Measurements from ENCODE around the gene TMPRSS2. TPM values are rescaled to one million over a fixed set of nuclear protein-coding genes. Genes with fewer than 3 reads are reported as not detected.

Gene TMPRSS2
- total RNA-seq, 1 donor from 2014 or later = 154 TPM

GRCh38 chr21:41449613-41450012, 58.3 kb downstream of the TMPRSS2 start:
- DNase-seq (ENCODE audit: low spot score) = no peak

DNA sequence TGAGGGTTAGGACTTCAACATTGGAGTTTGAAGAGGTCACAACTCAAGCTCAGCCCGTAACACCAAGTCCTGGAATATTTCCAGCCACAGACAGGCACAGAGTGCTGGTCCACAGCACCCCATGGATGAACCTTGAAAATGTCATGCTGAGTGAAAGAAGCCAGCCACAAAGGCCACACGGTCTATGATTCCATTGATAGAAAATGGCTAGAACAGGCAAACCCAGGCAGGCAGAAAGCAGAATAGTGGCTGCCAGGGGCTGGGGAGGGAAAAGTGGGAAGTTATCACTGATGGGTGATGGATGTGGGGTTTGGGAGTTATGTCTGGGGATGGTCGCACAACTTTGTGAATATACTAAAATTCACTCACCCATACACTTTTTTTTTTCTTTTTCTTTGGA, 60.6 kb downstream of the TMPRSS2 start:
- no peak for DNase-seq (ENCODE audit: low spot score)

DNA sequence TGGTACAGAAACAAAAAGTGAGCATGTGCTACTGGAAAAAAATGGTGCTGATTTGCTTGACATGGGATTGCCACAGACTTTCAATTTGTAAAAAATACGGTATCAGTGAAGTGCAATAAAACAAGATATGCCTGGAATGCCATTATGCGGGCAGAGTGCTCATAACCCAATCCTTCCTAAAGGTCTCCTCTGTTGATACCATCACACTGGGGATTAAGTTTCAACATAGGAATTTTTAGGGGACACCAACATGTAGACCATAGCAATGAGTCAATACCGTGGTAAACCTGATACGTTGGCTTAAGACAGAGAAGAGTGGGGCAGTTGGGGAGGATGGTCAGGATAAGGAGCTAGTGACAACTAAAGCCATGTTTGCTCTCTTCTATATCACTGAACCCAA, 61.4 kb downstream of the TMPRSS2 start:
- DNase-seq (ENCODE audit: low spot score) = no peak

DNA sequence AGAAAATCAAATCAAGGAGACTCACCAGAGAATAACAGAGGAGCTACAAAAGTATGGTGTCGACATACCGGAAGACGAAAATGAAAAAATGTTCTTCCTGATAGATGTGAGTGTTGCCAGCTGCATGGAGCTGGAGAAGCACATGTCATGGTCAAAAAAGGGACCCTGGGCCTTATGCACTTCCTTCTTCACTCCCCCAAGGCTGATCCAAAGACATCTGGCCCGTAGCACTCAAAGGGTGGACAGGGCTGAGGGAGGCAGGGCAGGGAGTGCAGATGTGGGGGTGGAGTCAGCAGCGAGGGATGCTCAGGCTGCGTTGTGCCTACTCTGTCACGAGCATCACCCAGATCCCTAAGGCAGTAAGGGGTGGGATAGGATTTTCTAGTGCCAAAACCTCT, 62.5 kb downstream of the TMPRSS2 start:
- no peak for DNase-seq (ENCODE audit: low spot score)

GRCh38 chr21:41444703-41445464, 63.1 kb downstream of the TMPRSS2 start:
- no peak for DNase-seq (ENCODE audit: low spot score)

- no peak for DNase-seq (ENCODE audit: low spot score)
Observed at GRCh38 chr21:41443562-41443961, 64.4 kb downstream of the TMPRSS2 start.

- no peak for DNase-seq (ENCODE audit: low spot score)
Observed at GRCh38 chr21:41442481-41443186, 65.3 kb downstream of the TMPRSS2 start.

DNA sequence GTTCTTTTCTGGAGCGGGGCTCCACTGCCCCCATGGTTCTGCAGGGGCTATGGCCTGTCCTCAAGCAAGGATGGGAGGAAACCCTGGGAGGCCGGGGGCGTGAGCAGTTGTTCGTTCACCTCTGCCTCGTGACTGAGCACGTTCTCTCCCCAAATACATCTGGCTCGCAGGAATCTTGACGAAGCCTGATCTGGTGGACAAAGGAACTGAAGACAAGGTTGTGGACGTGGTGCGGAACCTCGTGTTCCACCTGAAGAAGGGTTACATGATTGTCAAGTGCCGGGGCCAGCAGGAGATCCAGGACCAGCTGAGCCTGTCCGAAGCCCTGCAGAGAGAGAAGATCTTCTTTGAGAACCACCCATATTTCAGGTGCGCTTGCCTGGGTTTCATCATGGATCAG, 66.4 kb downstream of the TMPRSS2 start:
- no peak for DNase-seq (ENCODE audit: low spot score)

DNA sequence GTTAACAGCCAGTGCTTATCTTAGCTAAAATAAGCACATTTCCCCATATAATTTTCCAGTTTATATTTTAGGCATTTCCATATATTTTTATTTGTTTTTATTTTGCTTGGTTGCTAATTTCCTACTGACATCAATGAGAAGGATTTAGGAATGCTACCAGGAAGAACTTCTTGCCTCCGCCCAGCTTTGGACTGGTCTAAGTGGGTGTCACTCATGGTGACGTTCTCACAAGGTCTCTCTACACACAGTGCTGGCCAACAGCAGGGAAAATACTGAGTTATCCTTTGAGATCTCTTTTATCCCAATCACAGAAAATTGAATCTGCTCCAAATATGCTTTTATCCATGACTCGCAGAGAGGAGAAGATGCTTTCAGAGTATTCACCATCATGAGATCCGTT, 68.7 kb downstream of the TMPRSS2 start:
- DNase-seq (ENCODE audit: low spot score) = no peak

- no peak for DNase-seq (ENCODE audit: low spot score)
Observed at GRCh38 chr21:41438425-41439113, 69.4 kb downstream of the TMPRSS2 start.

DNA sequence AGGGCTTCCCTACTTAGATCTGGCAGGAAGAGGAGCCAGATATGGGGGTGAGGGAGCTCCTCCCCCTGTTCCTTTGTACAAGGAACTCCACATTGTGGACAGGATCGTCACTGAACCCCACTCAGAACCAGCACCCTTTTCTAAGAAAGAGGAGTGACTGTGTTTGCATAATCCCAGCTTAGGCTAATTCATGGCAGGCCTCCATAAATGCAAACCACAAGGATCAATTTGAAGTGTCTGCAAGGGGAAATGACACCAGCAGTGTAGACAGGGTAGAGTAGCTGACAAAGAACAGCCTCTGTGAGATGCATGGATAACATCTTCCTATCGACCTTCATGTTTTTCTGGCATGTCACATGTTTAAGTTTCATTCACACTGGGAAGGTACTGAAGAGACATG, 70.2 kb downstream of the TMPRSS2 start:
- DNase-seq (ENCODE audit: low spot score) = no peak

DNA sequence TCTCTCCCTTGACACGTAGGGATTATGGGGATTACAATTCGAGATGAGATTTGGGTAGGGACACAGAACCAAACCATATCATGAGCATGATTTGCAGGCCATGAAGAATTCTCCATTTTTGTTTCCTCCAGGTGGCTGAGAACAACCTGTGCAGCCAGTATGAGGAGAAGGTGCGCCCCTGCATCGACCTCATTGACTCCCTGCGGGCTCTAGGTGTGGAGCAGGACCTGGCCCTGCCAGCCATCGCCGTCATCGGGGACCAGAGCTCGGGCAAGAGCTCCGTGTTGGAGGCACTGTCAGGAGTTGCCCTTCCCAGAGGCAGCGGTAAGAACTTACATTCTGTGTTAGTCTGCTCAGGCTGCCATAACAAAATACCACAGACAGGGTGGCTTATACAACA, 72.3 kb downstream of the TMPRSS2 start:
- DNase-seq (ENCODE audit: low spot score) = no peak

- DNase-seq (ENCODE audit: low spot score) = no peak
Observed at GRCh38 chr21:41433566-41433965, 74.4 kb downstream of the TMPRSS2 start.

- DNase-seq (ENCODE audit: low spot score) = no peak
Observed at GRCh38 chr21:41432562-41433460, 75.1 kb downstream of the TMPRSS2 start.

DNA sequence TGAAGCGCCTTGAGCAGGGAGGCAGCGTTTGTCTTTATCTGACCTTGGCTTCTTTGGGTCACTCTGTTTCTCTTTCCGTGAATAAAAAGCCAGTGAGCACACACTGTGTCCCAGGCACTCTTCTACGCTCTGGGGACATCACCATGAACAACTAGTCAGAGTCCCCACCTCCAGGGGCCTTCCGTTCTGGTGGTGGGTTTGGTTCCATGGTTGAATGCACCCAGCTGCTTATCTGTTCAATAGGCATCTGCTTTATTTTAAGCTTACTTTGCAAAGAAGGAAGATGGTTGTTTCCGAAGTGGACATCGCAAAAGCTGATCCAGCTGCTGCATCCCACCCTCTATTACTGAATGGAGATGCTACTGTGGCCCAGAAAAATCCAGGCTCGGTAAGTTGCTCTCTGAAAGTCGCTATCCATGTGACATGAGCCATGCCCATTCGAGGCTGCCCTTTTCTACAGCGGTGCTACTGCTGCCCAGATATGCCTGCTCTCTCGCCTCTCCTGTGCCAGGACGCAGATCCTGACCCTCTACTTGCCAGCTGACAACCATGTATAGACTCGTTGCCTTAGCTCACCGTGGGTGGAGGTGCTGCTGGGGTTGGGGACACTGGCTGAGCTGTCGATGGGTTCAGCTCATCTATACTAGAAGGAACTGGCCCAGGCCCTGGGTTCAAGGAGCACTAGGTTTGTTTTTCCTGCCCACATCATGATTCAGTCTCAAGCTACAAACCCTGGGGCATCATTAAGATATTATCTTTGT, 76.0 kb downstream of the TMPRSS2 start:
- DNase-seq (ENCODE audit: low spot score) = no peak

- no peak for DNase-seq (ENCODE audit: low spot score)
Observed at GRCh38 chr21:41429925-41430491, 78.0 kb downstream of the TMPRSS2 start.

DNA sequence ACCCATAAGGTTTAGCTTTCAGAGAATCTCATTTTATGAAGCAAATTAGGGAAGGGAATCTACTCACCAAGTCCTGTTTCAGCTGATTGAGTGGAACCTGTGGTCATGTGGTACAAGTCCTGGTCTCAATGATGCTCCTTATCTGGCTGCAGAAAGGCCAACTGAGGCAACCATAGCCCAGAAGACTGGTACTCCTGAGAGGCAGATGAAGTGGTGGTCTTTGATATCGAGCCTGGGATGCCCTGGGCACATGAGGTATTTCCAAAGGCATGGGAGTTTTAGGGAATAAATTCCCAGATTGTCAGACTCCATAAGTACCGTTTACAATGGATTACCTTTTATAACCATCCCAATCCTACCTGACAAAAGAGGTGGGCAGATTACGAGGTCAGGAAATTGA, 78.7 kb downstream of the TMPRSS2 start:
- no peak for DNase-seq (ENCODE audit: low spot score)

DNA sequence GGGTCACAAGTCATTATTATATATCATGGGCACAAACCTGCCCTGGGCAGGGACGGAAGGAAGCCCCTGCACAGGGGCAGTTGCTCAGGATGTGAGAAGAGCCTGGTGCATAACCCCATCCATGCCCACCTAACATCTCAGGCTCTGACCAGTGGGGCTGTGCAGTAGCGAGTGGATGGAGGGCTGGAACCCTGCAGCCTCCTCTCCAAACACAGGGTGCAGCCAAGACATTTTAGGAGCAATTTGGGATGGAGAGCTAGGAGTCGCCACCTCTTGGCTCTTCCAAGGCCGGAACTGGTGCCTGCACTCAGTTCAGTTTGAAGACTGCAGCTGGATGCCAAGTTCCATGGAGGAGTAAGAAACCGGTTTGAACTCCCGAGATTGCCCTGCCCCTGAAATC, 79.1 kb downstream of the TMPRSS2 start:
- no peak for DNase-seq (ENCODE audit: low spot score)

DNA sequence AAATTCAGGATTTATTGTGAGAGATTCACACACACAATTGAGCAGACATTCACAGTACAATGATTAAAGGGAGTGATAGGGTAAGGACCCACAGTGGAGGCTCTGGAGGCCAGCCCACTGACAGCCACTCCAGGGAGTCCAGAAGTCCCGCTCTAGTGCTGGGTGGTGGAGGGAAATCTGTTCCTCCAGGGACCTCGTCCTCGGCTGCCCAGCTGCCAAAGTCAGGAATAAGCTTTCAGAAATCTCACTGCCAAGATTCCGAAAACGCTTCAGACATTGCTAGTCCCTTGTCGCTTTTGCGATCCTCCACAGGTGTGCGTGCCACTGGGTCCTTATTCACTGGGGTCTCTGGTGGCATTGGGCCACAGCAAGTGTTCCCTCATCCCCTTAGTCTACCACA, 79.6 kb downstream of the TMPRSS2 start:
- DNase-seq (ENCODE audit: low spot score) = no peak

GRCh38 chr21:41427556-41427955, 80.4 kb downstream of the TMPRSS2 start:
- no peak for DNase-seq (ENCODE audit: low spot score)
